ENCODE measurements around the gene LCN12. TPM values are rescaled to one million over a fixed set of nuclear protein-coding genes. Genes with fewer than 3 reads are reported as not detected.

The LCN12 gene
- total RNA-seq, 1 donor: 0.86 TPM

DNA sequence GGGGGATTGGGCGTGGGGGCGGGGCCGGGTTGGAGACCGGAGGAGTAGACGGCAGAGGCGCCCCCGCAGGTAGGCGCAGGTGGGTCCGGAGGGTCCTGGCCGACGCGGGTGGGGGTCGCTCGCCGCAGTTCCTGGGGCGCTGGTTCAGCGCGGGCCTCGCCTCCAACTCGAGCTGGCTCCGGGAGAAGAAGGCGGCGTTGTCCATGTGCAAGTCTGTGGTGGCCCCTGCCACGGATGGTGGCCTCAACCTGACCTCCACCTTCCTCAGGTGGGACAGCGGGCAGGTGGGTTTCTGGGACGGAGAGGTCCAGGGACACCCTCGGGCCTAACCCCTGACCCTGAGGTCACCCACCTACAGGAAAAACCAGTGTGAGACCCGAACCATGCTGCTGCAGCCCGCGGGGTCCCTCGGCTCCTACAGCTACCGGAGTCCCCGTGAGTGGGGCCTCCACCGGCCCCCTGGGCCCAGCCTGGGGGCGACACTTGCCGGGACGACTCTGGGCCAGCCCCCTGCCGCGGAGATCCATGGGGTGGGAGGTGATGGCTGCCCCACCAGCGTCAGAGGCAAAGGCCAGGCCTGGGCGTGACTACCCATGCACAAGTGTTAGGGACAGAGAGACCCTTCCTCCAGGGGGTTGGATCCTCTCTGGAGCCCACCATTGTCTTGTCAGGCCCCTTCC lies 26.9 kb downstream of the LCN12 start:
- H3K4me3 ChIP-seq (ENCODE audit: low read depth, low read length): peak overlapping the region; percentile 9
- DNase-seq (ENCODE audit: low read depth): no peak
- TF ChIP-seq CTCF (IDR thresholded peaks at IDR 0.05; ENCODE audit: insufficient read depth, low read depth, low read length): no peak

- H3K4me3 ChIP-seq (ENCODE audit: low read depth, low read length): no peak overlapping the region
- DNase-seq (ENCODE audit: low read depth): no peak
- no peak for TF ChIP-seq CTCF (IDR thresholded peaks at IDR 0.05; ENCODE audit: insufficient read depth, low read depth, low read length)
Measured at GRCh38 chr9:136979769-136980587, 27.9 kb downstream of the LCN12 start.

GRCh38 chr9:136980669-136981478 lies 28.8 kb downstream of the LCN12 start:
- TF ChIP-seq CTCF (IDR thresholded peaks at IDR 0.05; ENCODE audit: insufficient read depth, low read depth, low read length): no peak
- H3K4me3 ChIP-seq (ENCODE audit: low read depth, low read length): no peak overlapping the region
- DNase-seq (ENCODE audit: low read depth): no peak

DNA sequence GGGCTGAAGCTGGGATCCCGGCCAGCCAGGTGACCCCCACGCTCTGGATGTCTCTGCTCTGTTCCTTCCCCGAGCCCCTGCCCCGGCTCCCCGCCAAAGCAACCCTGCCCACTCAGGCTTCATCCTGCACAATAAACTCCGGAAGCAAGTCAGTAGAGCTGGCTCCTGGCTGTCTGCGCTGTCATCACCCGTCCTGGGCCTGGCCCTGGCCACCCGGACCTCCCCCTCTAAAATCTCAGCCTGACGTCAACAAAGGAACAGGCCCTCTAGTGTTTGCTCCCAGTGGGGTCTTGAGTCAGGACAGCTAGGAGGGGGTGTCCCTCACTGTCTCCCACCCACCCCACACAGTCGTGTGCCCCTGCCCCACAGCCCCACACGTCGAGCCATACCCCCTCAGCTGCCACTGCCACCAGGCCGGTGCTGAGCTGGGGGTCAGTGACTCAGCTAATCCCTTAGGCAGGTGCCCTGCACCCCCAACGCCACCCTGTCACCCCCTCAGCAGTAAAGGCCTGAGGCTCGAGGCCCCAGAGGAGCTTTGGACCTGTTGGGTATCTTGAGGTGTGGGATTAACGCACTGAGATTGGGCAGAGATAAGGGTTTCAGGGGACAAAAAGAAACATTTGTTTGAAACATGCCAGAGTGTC lies 29.6 kb downstream of the LCN12 start:
- no peak overlapping the region for H3K4me3 ChIP-seq (ENCODE audit: low read depth, low read length)
- no peak for TF ChIP-seq CTCF (IDR thresholded peaks at IDR 0.05; ENCODE audit: insufficient read depth, low read depth, low read length)
- DNase-seq (ENCODE audit: low read depth): no peak

DNA sequence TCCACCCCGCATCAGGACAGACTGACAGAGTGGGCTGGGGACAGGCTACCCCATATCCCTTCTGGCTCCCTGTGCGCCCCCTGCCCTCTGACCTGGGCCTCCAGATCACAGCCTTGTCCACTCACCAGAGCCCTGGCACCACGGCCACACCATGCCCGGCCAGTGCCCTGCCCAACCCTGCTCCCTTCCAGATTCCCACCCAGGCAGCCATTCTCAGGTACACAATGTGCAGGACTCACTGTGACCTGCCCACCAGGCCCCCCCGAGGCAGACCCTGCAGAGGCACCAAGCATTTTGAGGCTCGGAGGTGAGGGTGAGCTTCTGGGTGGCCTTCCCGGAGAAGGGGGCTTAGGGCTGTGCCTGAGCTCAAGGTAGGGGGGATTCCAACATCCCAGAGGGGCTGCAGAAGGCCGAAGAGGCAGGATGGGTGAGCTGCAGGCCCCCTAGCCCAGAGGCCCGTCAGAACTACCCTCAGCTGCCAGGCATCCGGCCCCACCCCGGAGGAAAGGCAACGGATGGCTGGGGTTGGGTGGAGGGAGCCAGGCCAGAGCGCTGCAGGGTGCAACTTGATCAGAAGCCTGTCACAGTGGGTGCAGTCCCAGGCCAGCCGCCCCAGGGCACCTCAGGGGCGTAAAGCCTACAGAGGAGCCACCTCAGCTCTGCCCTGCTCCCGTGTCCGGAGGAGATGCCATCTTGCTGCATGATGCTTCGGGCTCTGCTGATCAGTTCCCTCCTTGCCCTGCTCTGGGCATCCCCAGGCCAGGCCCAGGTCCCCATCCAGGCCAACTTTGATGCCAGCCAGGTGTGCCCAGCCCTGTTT lies 30.4 kb downstream of the LCN12 start, which contains the start of gene LCNL1:
Gene LCNL1 (plus strand): TSS at position 762 of the 820 bp plus-strand sequence. CDS start 594 bp downstream, outside the sequence.
- H3K4me3 ChIP-seq (ENCODE audit: low read depth, low read length): no peak within 1 kb of the TSS
- TF ChIP-seq CTCF (IDR thresholded peaks at IDR 0.05; ENCODE audit: insufficient read depth, low read depth, low read length): no peak
- DNase-seq (ENCODE audit: low read depth): no peak

All from fibroblast of villous mesenchyme (primary cell).